Cardiac muscle cell (in vitro differentiated cells and primary cell): ENCODE data around the gene MEGF6. TPM values are rescaled to one million over a fixed set of nuclear protein-coding genes. Genes with fewer than 3 reads are reported as not detected.

Experiments used
- DNase-seq, 2 donors: peaks; one replicate each; pipeline versions ENCODE4 v3.0.0 to v3.0.0-alpha.2; 2010 to 2017; ENCODE audit warnings: low read depth in 1 of 2, low spot score in 1 of 2
- H3K27ac ChIP-seq: fragments of 200-600 bp; sonication (generic); 2 replicates; pipeline ENCODE4 v1.5.1; 2016
- H3K27me3 ChIP-seq: fragments of 200-600 bp; sonication (generic); 2 replicates; pipeline ENCODE4 v1.6.0; 2016; ENCODE audit warnings: control low read depth
- H3K36me3 ChIP-seq: fragments of 200-600 bp; sonication (generic); 2 replicates; pipeline ENCODE4 v1.5.1; 2016; ENCODE audit warnings: control low read depth
- H3K4me1 ChIP-seq: fragments of 200-600 bp; sonication (generic); 2 replicates; pipeline ENCODE4 v1.8.1; 2017; ENCODE audit warnings: low read depth, mild to moderate bottlenecking, mixed run types
- H3K4me3 ChIP-seq: fragments of 200-600 bp; sonication (generic); 2 replicates; pipeline ENCODE4 v1.5.1; 2016; ENCODE audit warnings: mild to moderate bottlenecking
- H3K9me3 ChIP-seq: fragments of 200-600 bp; sonication (generic); 2 replicates; pipeline ENCODE4 v1.5.1; 2017; ENCODE audit warnings: low read depth, mild to moderate bottlenecking, control low read depth
- CTCF ChIP-seq: IDR thresholded peaks from 2 replicates; pipeline ENCODE4 v1.5.1; 2012; ENCODE audit warnings: low read depth, mild to moderate bottlenecking, low read length
- polyA plus RNA-seq: library from polyadenylated mRNA; unstranded; fragments of >200 nt; fragmentation: Nextera tagmentation; extraction: Ambion mirVana; gene quantifications from 2 replicates; pipeline ENCODE4 v1.2.1, GENCODE V29; 2016
- total RNA-seq: library from RNA; depleted of rRNA; stranded (reverse); fragments of >200 nt; gene quantifications from 2 replicates; pipeline ENCODE4 v1.2.3, GENCODE V29; 2016

The MEGF6 gene
- total and polyA plus RNA-seq, 2 experiments from 2014 or later = 11.1 to 31.7 TPM

GRCh38 chr1:3544040-3544977, 67.0 kb downstream of the MEGF6 start:
- DNase-seq = no peak
- Histone ChIP-seq H3K9me3 (no peaks in the 10 kb centered on the region), H3K36me3 (no peaks in the 10 kb centered on the region), H3K27ac (no peak overlapping the region), H3K4me1 (peaks cover 9% of the 10 kb centered on the region), H3K27me3 (no peaks in the 10 kb centered on the region), H3K4me3 (no peak overlapping the region)
- TF ChIP-seq CTCF = no peak

GRCh38 chr1:3543076-3544039, 68.0 kb downstream of the MEGF6 start:
- H3K36me3 ChIP-seq = no peaks in the 10 kb centered on the region
- no peaks in the 10 kb centered on the region for H3K9me3 ChIP-seq
- no peaks in the 10 kb centered on the region for H3K27me3 ChIP-seq
- TF ChIP-seq CTCF = no peak
- H3K4me3 ChIP-seq = no peak overlapping the region
- peak in 1 of 2 donors; percentile 82 for DNase-seq
- H3K27ac ChIP-seq = no peak overlapping the region
- H3K4me1 ChIP-seq = peaks cover 9% of the 10 kb centered on the region

- peaks cover 9% of the 10 kb centered on the region for H3K4me1 ChIP-seq
- no peaks in the 10 kb centered on the region for H3K27me3 ChIP-seq
- no peak for DNase-seq
- H3K4me3 ChIP-seq = no peak overlapping the region
- no peaks in the 10 kb centered on the region for H3K9me3 ChIP-seq
- H3K27ac ChIP-seq = no peak overlapping the region
- TF ChIP-seq CTCF = no peak
- H3K36me3 ChIP-seq = no peaks in the 10 kb centered on the region
These were observed 68.6 kb downstream of the MEGF6 start for GRCh38 chr1:3542676-3543075.

GRCh38 chr1:3541936-3542335, 69.4 kb downstream of the MEGF6 start:
- peak in 1 of 2 donors; percentile 29 for DNase-seq
- peaks cover 9% of the 10 kb centered on the region for H3K4me1 ChIP-seq
- H3K27ac ChIP-seq = no peak overlapping the region
- no peaks in the 10 kb centered on the region for H3K27me3 ChIP-seq
- no peaks in the 10 kb centered on the region for H3K36me3 ChIP-seq
- H3K9me3 ChIP-seq = no peaks in the 10 kb centered on the region
- no peak overlapping the region for H3K4me3 ChIP-seq
- no peak for TF ChIP-seq CTCF

- Histone ChIP-seq H3K4me1 (peaks cover 9% of the 10 kb centered on the region), H3K27me3 (no peaks in the 10 kb centered on the region), H3K36me3 (no peaks in the 10 kb centered on the region), H3K4me3 (no peak overlapping the region), H3K27ac (no peak overlapping the region), H3K9me3 (no peaks in the 10 kb centered on the region)
- no peak for DNase-seq
- TF ChIP-seq CTCF = no peak
These were observed 69.8 kb downstream of the MEGF6 start for GRCh38 chr1:3541465-3541864.
